GM23248 (cell line): Measurements from ENCODE around the gene SLC25A38. TPM values are rescaled to one million over a fixed set of nuclear protein-coding genes. Genes with fewer than 3 reads are reported as not detected.
"Not testable (repeated sequence)": the region's sequence is repeated elsewhere in the genome, so short reads cannot be mapped to it uniquely, and the experiment has no call there.

Experiments used
- DNase-seq: peaks from one replicate; pipeline ENCODE4 v3.0.0-alpha.2; 2015
- H2AFZ ChIP-seq: fragments of 200-600 bp; sonication (generic); 2 replicates; pipeline ENCODE4 v1.6.1; 2016; ENCODE audit warnings: antibody characterized with exemption
- H3F3A ChIP-seq: fragments of 200-600 bp; sonication (generic); 2 replicates; pipeline ENCODE4 v1.6.1; 2016; ENCODE audit warnings: mild to moderate bottlenecking, antibody characterized with exemption, mixed run types; ENCODE audit not compliant: insufficient read depth
- H3K27ac ChIP-seq: fragments of 200-600 bp; sonication (generic); 2 replicates; pipeline ENCODE4 v1.5.1; 2016; ENCODE audit warnings: mild to moderate bottlenecking
- H3K27me3 ChIP-seq: fragments of 200-600 bp; sonication (generic); replicated peaks from 2 replicates; pipeline ENCODE4 v1.6.1; 2016; ENCODE audit warnings: mild to moderate bottlenecking; ENCODE audit not compliant: insufficient read depth
- H3K36me3 ChIP-seq: fragments of 200-600 bp; sonication (generic); 2 replicates; pipeline ENCODE4 v1.6.1; 2016; ENCODE audit warnings: low read depth, mild to moderate bottlenecking
- H3K4me1 ChIP-seq: fragments of 200-600 bp; sonication (generic); 2 replicates; pipeline ENCODE4 v1.6.1; 2016; ENCODE audit warnings: mild to moderate bottlenecking; ENCODE audit not compliant: insufficient read depth
- H3K4me2 ChIP-seq: fragments of 200-600 bp; sonication (generic); one replicate; pipeline ENCODE4 v1.6.1; 2016; ENCODE audit warnings: mild to moderate bottlenecking; ENCODE audit not compliant: unreplicated experiment
- H3K4me3 ChIP-seq: fragments of 200-600 bp; sonication (generic); 2 replicates; pipeline ENCODE4 v1.5.1; 2016; ENCODE audit warnings: mild to moderate bottlenecking
- H3K79me2 ChIP-seq: fragments of 200-600 bp; sonication (generic); 2 replicates; pipeline ENCODE4 v1.6.1; 2016; ENCODE audit warnings: mild to moderate bottlenecking; ENCODE audit not compliant: insufficient read depth
- H3K9ac ChIP-seq: fragments of 200-600 bp; sonication (generic); 2 replicates; pipeline ENCODE4 v1.6.1; 2016; ENCODE audit warnings: mild to moderate bottlenecking
- H3K9me2 ChIP-seq: fragments of 200-600 bp; sonication (generic); 2 replicates; pipeline ENCODE4 v1.6.1; 2016; ENCODE audit warnings: mixed run types, mild to moderate bottlenecking, moderate library complexity; ENCODE audit not compliant: insufficient read depth
- H3K9me3 ChIP-seq: fragments of 200-600 bp; sonication (generic); one replicate; pipeline ENCODE4 v1.6.1; 2017; ENCODE audit warnings: low read depth
- H4K20me1 ChIP-seq: fragments of 200-600 bp; sonication (generic); 2 replicates; pipeline ENCODE4 v1.6.0; 2016; ENCODE audit not compliant: insufficient read depth
- EZH2 ChIP-seq: fragments of 200-600 bp; sonication (generic); IDR thresholded peaks from 2 replicates; pipeline ENCODE4 v1.6.1; 2018; ENCODE audit warnings: antibody characterized with exemption, mild to moderate bottlenecking; ENCODE audit not compliant: insufficient read depth, poor library complexity, severe bottlenecking
- EZH2phosphoT487 ChIP-seq: fragments of 200-600 bp; sonication (generic); IDR thresholded peaks from 2 replicates; pipeline ENCODE4 v1.6.1; 2018; ENCODE audit warnings: antibody characterized with exemption, moderate library complexity, mild to moderate bottlenecking, low read depth; ENCODE audit not compliant: insufficient read depth
- WGBS, 2 experiments: methylation state at CpG; one replicate each; pipeline ENCODE4 v1.1.6; 2015 to 2017; ENCODE audit warnings: low lambda C conversion rate in 2 of 2, low coverage in 1 of 2; ENCODE audit errors: missing lambda C conversion rate in 2 of 2; 5-methylcytosine and 5-hydroxymethylcytosine counted together
- in situ Hi-C: fragments of 300-500 bp; cut with MboI; formaldehyde crosslinking; loops from 2 replicates; pipeline ENCODE4 v1.15.0; 2020
- polyA plus RNA-seq: library from polyadenylated mRNA; unstranded; fragments of >200 nt; fragmentation: Nextera tagmentation; extraction: Ambion mirVana; gene quantifications from 2 replicates; pipeline ENCODE4 v1.2.1, GENCODE V29; 2016
- total RNA-seq: library from RNA; depleted of rRNA; stranded (reverse); fragments of >200 nt; shearing (Covaris generic); gene quantifications from 2 replicates; pipeline ENCODE4 v1.2.3, GENCODE V29; 2014

The SLC25A38 gene
- total and polyA plus RNA-seq, 2 experiments from 2014 or later: 23.9 to 40.1 TPM

DNA sequence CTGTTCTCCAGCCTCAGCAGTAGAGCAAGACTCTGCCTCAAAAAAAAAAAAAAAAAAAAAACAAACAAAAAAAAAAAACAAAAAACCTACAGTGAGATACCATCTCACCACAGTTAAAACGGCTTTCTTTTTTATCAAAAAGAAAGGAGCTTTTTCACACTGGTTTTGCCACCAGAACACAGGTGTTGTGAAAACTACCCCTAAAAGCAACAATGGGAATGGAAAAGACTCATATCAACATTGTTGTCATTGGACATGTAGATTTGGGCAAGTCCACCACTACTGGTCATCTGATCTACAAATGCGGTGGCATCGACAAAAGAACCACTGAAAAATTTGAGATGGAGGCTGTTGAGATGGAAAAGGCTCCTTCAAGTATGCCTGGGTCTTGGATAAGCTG lies 24.8 kb upstream of the SLC25A38 start:
- no peak overlapping the region for H2AFZ ChIP-seq

GRCh38 chr3:39361252-39361927 lies 21.8 kb upstream of the SLC25A38 start:
- H3K9ac ChIP-seq: no peak overlapping the region
- no peak overlapping the region for H2AFZ ChIP-seq
- no peak overlapping the region for H3K4me3 ChIP-seq
- H3K9me2 ChIP-seq: no peaks in the 10 kb centered on the region
- no peaks in the 10 kb centered on the region for H3K9me3 ChIP-seq
- DNase-seq: no peak
- H4K20me1 ChIP-seq: no peaks in the 10 kb centered on the region
- 40 to 42% methylated on average over 8 of the region's 8 CpGs for WGBS, 2 experiments
- no peaks in the 10 kb centered on the region for H3K4me1 ChIP-seq
- in situ Hi-C loops: no loop called here
- H3F3A ChIP-seq: no peaks in the 10 kb centered on the region
- no peaks in the 10 kb centered on the region for H3K27me3 ChIP-seq
- no peak overlapping the region for H3K27ac ChIP-seq
- no peak overlapping the region for H3K4me2 ChIP-seq
- H3K79me2 ChIP-seq: no peaks in the 10 kb centered on the region
- H3K36me3 ChIP-seq: no peaks in the 10 kb centered on the region
- TF ChIP-seq EZH2phosphoT487 (no peak), EZH2 (no peak)

More for the DNA sequence above, 24.8 kb upstream of the SLC25A38 start:
- no peaks in the 10 kb centered on the region for H4K20me1 ChIP-seq
- no peak for DNase-seq
- H3K27me3 ChIP-seq: no peaks in the 10 kb centered on the region
- no peak overlapping the region for H3K4me2 ChIP-seq
- H3K9ac ChIP-seq: no peak overlapping the region
- 52 to 53% methylated on average over 3 of the region's 3 CpGs for WGBS, 2 experiments
- H3K27ac ChIP-seq: no peak overlapping the region
- H3K4me3 ChIP-seq: no peak overlapping the region
- H3F3A ChIP-seq: no peaks in the 10 kb centered on the region
- TF ChIP-seq EZH2phosphoT487: no peak
- no peak for TF ChIP-seq EZH2
- no peaks in the 10 kb centered on the region for H3K79me2 ChIP-seq
- H3K9me3 ChIP-seq: no peaks in the 10 kb centered on the region
- no peaks in the 10 kb centered on the region for H3K36me3 ChIP-seq
- in situ Hi-C loops: no loop called here
- no peaks in the 10 kb centered on the region for H3K4me1 ChIP-seq
- no peaks in the 10 kb centered on the region for H3K9me2 ChIP-seq

DNA sequence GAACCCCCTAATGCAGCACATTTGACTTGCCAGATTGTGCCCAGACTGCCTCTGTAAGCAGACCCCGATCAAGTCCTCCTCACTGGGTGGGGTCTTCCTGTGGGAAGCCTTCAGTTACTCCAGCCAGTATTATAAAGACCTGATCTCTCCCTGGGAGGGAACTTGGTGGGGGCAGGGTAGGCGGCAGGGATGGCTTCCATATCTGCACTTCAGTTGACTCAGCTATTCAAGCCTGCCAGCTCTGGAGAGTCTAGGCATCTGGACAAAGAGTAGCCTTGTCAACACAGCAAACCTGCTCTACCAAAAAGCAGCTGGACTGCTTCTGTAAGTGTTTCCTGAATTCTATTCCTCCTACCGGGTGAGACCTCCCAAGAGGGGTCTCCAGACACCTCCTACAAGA lies 21.0 kb upstream of the SLC25A38 start:
- DNase-seq: no peak
- in situ Hi-C loops: no loop called here
- no peaks in the 10 kb centered on the region for H3K79me2 ChIP-seq
- H3K36me3 ChIP-seq: no peaks in the 10 kb centered on the region
- H3K4me3 ChIP-seq: no peak overlapping the region
- H2AFZ ChIP-seq: no peak overlapping the region
- no peaks in the 10 kb centered on the region for H3K9me3 ChIP-seq
- no peaks in the 10 kb centered on the region for H3K9me2 ChIP-seq
- no peaks in the 10 kb centered on the region for H4K20me1 ChIP-seq
- H3K27me3 ChIP-seq: no peaks in the 10 kb centered on the region
- H3F3A ChIP-seq: no peaks in the 10 kb centered on the region
- H3K9ac ChIP-seq: no peak overlapping the region
- H3K27ac ChIP-seq: no peak overlapping the region
- WGBS, 2 experiments: 22 to 30% methylated on average over 3 of the region's 3 CpGs
- no peak overlapping the region for H3K4me2 ChIP-seq
- H3K4me1 ChIP-seq: no peaks in the 10 kb centered on the region
- TF ChIP-seq EZH2phosphoT487 (no peak), EZH2 (no peak)

DNA sequence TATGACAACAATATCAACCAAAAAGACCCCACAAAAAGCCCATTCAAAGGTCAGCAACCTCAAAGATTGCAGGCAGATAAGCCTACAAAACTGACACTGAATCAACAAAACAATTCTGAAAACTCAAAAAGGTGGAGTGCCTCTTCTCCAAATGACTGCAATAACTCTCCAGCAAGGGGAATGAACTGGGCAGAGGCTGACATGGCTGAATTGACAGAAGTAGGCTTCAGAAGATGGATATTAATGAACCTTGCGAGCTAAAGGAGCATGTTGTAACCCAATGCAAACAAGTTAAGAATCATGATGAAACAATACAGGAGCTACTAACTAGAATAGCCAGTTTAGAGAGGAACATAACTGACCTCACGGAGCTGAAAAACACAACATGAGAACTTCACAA lies 20.4 kb upstream of the SLC25A38 start:
- Histone ChIP-seq H4K20me1 (no peaks in the 10 kb centered on the region), H3K27ac (no peak overlapping the region), H2AFZ (no peak overlapping the region), H3K79me2 (no peaks in the 10 kb centered on the region), H3K4me3 (no peak overlapping the region), H3K36me3 (no peaks in the 10 kb centered on the region), H3F3A (no peaks in the 10 kb centered on the region), H3K4me2 (no peak overlapping the region), H3K9me2 (no peaks in the 10 kb centered on the region), H3K9me3 (no peaks in the 10 kb centered on the region), H3K9ac (no peak overlapping the region), H3K27me3 (no peaks in the 10 kb centered on the region), H3K4me1 (no peaks in the 10 kb centered on the region)
- no peak for DNase-seq
- in situ Hi-C loops: no loop called here
- no peak for TF ChIP-seq EZH2phosphoT487
- TF ChIP-seq EZH2: no peak
- WGBS, 2 experiments: 36 to 41% methylated on average over 2 of the region's 2 CpGs

DNA sequence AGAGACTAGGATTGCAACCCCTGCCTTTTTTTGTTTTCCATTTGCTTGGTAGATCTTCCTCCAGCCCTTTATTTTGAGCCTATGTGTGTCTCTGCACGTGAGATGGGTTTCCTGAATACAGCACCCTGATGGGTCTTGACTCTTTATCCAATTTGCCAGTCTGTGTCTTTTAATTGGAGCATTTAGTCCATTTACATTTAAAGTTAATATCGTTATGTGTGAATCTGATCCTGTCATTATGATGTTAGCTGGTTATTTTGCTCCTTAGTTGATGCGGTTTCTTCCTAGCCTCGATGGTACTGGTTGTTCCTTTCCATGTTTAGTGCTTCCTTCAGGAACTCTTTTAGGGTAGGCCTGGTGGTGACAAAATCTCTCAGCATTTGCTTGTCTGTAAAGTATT lies 12.7 kb upstream of the SLC25A38 start:
- H3F3A ChIP-seq, H3K27me3 ChIP-seq, H3K36me3 ChIP-seq, DNase-seq, H3K79me2 ChIP-seq, H3K9me2 ChIP-seq, H2AFZ ChIP-seq, H3K9me3 ChIP-seq, in situ Hi-C loops, H3K9ac ChIP-seq, H3K4me2 ChIP-seq, H3K4me1 ChIP-seq, H3K27ac ChIP-seq, H3K4me3 ChIP-seq, H4K20me1 ChIP-seq: not testable (repeated sequence)
- WGBS, 2 experiments: 34 to 40% methylated on average over 4 of the region's 4 CpGs
